ENCODE results near the gene ARF5.

ARF5 gene

GRCh38 chr7:127581716-127582115 lies 6.5 kb upstream of the ARF5 start:
- Histone ChIP-seq H3K9ac (no peak overlapping the region), H3K4me1 (peaks cover 3% of the 10 kb centered on the region), H3K4me3 (ENCODE audit: low read depth, low read length) (no peak overlapping the region), H3K27me3 (ENCODE audit: control insufficient read depth, insufficient read depth, low read length) (no peaks in the 10 kb centered on the region), H2AFZ (no peak overlapping the region), H3K9me3 (ENCODE audit: control insufficient read depth, low read length) (no peaks in the 10 kb centered on the region), H3K79me2 (peaks cover 14% of the 10 kb centered on the region), H3K4me2 (ENCODE audit: low read length) (no peak overlapping the region), H3K27ac (no peak overlapping the region), H3K36me3 (ENCODE audit: control insufficient read depth, insufficient read depth, low read length) (no peaks in the 10 kb centered on the region)
- TF ChIP-seq, protein P1, sequence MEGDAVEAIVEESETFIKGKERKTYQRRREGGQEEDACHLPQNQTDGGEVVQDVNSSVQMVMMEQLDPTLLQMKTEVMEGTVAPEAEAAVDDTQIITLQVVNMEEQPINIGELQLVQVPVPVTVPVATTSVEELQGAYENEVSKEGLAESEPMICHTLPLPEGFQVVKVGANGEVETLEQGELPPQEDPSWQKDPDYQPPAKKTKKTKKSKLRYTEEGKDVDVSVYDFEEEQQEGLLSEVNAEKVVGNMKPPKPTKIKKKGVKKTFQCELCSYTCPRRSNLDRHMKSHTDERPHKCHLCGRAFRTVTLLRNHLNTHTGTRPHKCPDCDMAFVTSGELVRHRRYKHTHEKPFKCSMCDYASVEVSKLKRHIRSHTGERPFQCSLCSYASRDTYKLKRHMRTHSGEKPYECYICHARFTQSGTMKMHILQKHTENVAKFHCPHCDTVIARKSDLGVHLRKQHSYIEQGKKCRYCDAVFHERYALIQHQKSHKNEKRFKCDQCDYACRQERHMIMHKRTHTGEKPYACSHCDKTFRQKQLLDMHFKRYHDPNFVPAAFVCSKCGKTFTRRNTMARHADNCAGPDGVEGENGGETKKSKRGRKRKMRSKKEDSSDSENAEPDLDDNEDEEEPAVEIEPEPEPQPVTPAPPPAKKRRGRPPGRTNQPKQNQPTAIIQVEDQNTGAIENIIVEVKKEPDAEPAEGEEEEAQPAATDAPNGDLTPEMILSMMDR (IDR thresholded peaks at IDR 0.05), result no peak

DNA sequence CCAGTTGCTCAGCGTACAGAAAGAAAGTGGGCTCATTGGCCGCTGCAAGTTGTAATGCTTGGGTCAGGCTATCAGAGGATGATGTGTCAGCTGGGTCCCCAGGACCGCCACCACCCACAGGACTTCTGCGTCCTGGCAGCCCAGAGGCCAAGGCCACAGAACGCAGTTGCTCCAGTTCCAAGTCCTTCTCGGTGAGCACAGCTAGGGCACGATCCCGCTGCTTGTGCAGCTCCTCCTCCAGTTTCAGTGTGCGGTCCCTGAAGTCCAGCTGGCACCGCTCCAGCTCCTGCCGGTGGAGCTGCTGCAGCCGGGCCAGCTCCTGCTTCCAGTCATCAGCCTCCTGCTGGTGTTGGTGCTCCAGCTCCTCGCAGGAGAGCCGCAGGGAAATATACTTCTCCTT lies 5.8 kb upstream of the ARF5 start:
- no peak overlapping the region for H3K4me3 ChIP-seq (ENCODE audit: low read depth, low read length)
- H3K4me1 ChIP-seq, result peaks cover 5% of the 10 kb centered on the region
- TF ChIP-seq, protein P1 (IDR thresholded peaks at IDR 0.05), result no peak

GRCh38 chr7:127584648-127585043 lies 3.6 kb upstream of the ARF5 start:
- TF ChIP-seq, protein P1 (IDR thresholded peaks at IDR 0.05), result no peak
- Histone ChIP-seq H3K27me3 (ENCODE audit: control insufficient read depth, insufficient read depth, low read length) (no peaks in the 10 kb centered on the region), H3K9me3 (ENCODE audit: control insufficient read depth, low read length) (no peaks in the 10 kb centered on the region), H3K4me3 (ENCODE audit: low read depth, low read length) (peak overlapping the region; percentile 89), H3K36me3 (ENCODE audit: control insufficient read depth, insufficient read depth, low read length) (no peaks in the 10 kb centered on the region), H2AFZ (peak overlapping the region; percentile 77), H3K79me2 (peaks cover 14% of the 10 kb centered on the region), H3K27ac (peak overlapping the region; percentile 83), H3K9ac (peak overlapping the region; percentile 55), H3K4me1 (peaks cover 6% of the 10 kb centered on the region), H3K4me2 (ENCODE audit: low read length) (peak overlapping the region; percentile 97)

More for the DNA sequence above, 5.8 kb upstream of the ARF5 start:
- Histone ChIP-seq H3K27me3 (ENCODE audit: control insufficient read depth, insufficient read depth, low read length) (no peaks in the 10 kb centered on the region), H3K27ac (no peak overlapping the region), H2AFZ (no peak overlapping the region), H3K79me2 (peaks cover 14% of the 10 kb centered on the region), H3K4me2 (ENCODE audit: low read length) (no peak overlapping the region), H3K9ac (no peak overlapping the region), H3K9me3 (ENCODE audit: control insufficient read depth, low read length) (no peaks in the 10 kb centered on the region), H3K36me3 (ENCODE audit: control insufficient read depth, insufficient read depth, low read length) (no peaks in the 10 kb centered on the region)

- H3K4me1 ChIP-seq, result peaks cover 6% of the 10 kb centered on the region
- peak within 1 kb of the TSS; percentile 55 for H3K9ac ChIP-seq
- H3K36me3 ChIP-seq (ENCODE audit: control insufficient read depth, insufficient read depth, low read length), result no peaks in the 10 kb centered on the region
- peak within 1 kb of the TSS; percentile 77 for H2AFZ ChIP-seq
- peak within 1 kb of the TSS; percentile 97 for H3K4me2 ChIP-seq (ENCODE audit: low read length)
- H3K27ac ChIP-seq, result peak within 1 kb of the TSS; percentile 83
- H3K4me3 ChIP-seq (ENCODE audit: low read depth, low read length), result peak within 1 kb of the TSS; percentile 89
- TF ChIP-seq, protein P1 (IDR thresholded peaks at IDR 0.05), result no peak
- H3K9me3 ChIP-seq (ENCODE audit: control insufficient read depth, low read length), result no peaks in the 10 kb centered on the region
- no peaks in the 10 kb centered on the region for H3K27me3 ChIP-seq (ENCODE audit: control insufficient read depth, insufficient read depth, low read length)
- peaks cover 14% of the 10 kb centered on the region for H3K79me2 ChIP-seq
Measured at GRCh38 chr7:127585044-127585953, 2.9 kb upstream of the ARF5 start, which contains the start of gene GCC1. TSS of gene GCC1 (minus strand) at chr7:127585596. CDS start at chr7:127585182, 414 bp downstream.

Measured in parathyroid adenoma (tissue), 2 donors.